Left lung (tissue), 14 donors: ENCODE measurements around the gene FAXC. TPM values are rescaled to one million over a fixed set of nuclear protein-coding genes. Genes with fewer than 3 reads are reported as not detected.
A peak's percentile ranks its signal among the peaks of the same experiment; 100 is the strongest.

Experiments
- ATAC-seq: fragments of 200-7000 bp; cut with Tn5 transposase; one replicate; pipeline ENCODE4 v1.9.1; 2020; ENCODE audit warnings: moderate library complexity
- DNase-seq, 4 donors: peaks; one replicate each; pipeline ENCODE4 v3.0.0-alpha.2; 2013 to 2020
- H3K27ac ChIP-seq, 2 donors: fragments of 200-600 bp; sonication (generic) in 1 of 2; one replicate each; pipeline versions ENCODE4 v1.5.0 to v1.8.0; 2020 to 2021
- H3K27me3 ChIP-seq, 2 donors: fragments of 200-600 bp; sonication (generic) in 1 of 2; one replicate each; pipeline versions ENCODE4 v1.5.0 to v1.8.0; 2020 to 2021
- H3K36me3 ChIP-seq, 2 donors: fragments of 200-600 bp; sonication (generic) in 1 of 2; one replicate each; pipeline versions ENCODE4 v1.5.0 to v1.8.0; 2020 to 2021
- H3K4me1 ChIP-seq, 2 donors: fragments of 200-600 bp; one replicate each; pipeline ENCODE4 v1.8.0; 2021
- H3K4me3 ChIP-seq, 2 donors: fragments of 200-600 bp; sonication (generic) in 1 of 2; one replicate each; pipeline versions ENCODE4 v1.5.0 to v1.8.0; 2020 to 2021; ENCODE audit warnings: mild to moderate bottlenecking in 1 of 2
- H3K9me3 ChIP-seq, 2 donors: fragments of 200-600 bp; sonication (generic) in 1 of 2; one replicate each; pipeline versions ENCODE4 v1.5.0 to v1.8.0; 2020 to 2021
- CTCF ChIP-seq, 2 donors: fragments of 200-600 bp; sonication (generic) in 1 of 2; IDR thresholded peaks; one replicate each; pipeline versions ENCODE4 v1.5.0 to v1.8.0; 2021; ENCODE audit warnings: antibody characterized with exemption in 2 of 2
- intact Hi-C, 2 donors: fragments of 100-400 bp; cut with DNase I; formaldehyde crosslinking; loops; one replicate each; pipeline versions ENCODE4 v1.11.2 to v1.14.2; 2022
- long read RNA-seq, 12 donors: library from polyadenylated mRNA in 2 of 12; unstranded in 2 of 12; transcript quantifications; one replicate each; pipeline ENCODE4 v2.0.0 and lab custom pipeline, GENCODE V29; 2019 to 2026
- polyA plus RNA-seq, 6 donors: library from polyadenylated mRNA; unstranded; fragments of 120-200 nt; gene quantifications; one replicate each; pipeline ENCODE4 v1.2.1, GENCODE V29; 2013; ENCODE audit not compliant: insufficient read length in 6 of 6
- total RNA-seq, 2 donors: library from RNA; stranded (reverse); fragmentation: NEBNext Ultra II Directional; extraction: Animal tissue kit (Norgen Biotek cat#: 25700); gene quantifications; one replicate each; pipeline ENCODE4 v1.2.1, GENCODE V29; 2021
- donor health status: DM: no; HTN: yes; CAD: no.
- donor health status: DM: no; HTN: no; CAD: no.

Gene FAXC
- 10 to 100 TPM in 1 of 2 donors, 1 to 10 TPM in 1; 5.2 to 12.4 TPM for total RNA-seq
- 10 to 100 TPM in 2 of 6 donors, 1 to 10 TPM in 4; 7.9 to 12.7 (median 8.6) TPM for polyA plus RNA-seq
- long read RNA-seq, donor 1, full-length matches to known transcripts, result 2 of 2 reads
- long read RNA-seq, donor 1, partial matches to known transcripts, result 0 of 2 reads
- long read RNA-seq, donor 1, other reads (novel, unspliced or antisense), result 0 of 2 reads
- long read RNA-seq, donor 2, full-length matches to known transcripts, result 1 of 1 reads
- long read RNA-seq, donor 2, partial matches to known transcripts, result 0 of 1 reads
- long read RNA-seq, donor 2, other reads (novel, unspliced or antisense), result 0 of 1 reads
- long read RNA-seq, donor 3, result 0 reads
- long read RNA-seq, donor 4, partial matches to known transcripts, result 0 of 1 reads
- long read RNA-seq, donor 4, other reads (novel, unspliced or antisense), result 1 of 1 reads
- long read RNA-seq, donor 5, result 0 reads
- long read RNA-seq, donor 6, full-length matches to known transcripts, result 1 of 1 reads
- long read RNA-seq, donor 6, partial matches to known transcripts, result 0 of 1 reads
- long read RNA-seq, donor 6, other reads (novel, unspliced or antisense), result 0 of 1 reads
- long read RNA-seq, donor 7, result 0 reads
- long read RNA-seq, donor 8, full-length matches to known transcripts, result 2 of 2 reads
- long read RNA-seq, donor 8, partial matches to known transcripts, result 0 of 2 reads
- long read RNA-seq, donor 8, other reads (novel, unspliced or antisense), result 0 of 2 reads
- long read RNA-seq, donor 9, result 0 reads
- long read RNA-seq, donor 10, partial matches to known transcripts, result 0 of 1 reads
- long read RNA-seq, donor 10, other reads (novel, unspliced or antisense), result 1 of 1 reads
- long read RNA-seq, donor 11, full-length matches to known transcripts, result 9 of 9 reads
- long read RNA-seq, donor 11, partial matches to known transcripts, result 0 of 9 reads
- long read RNA-seq, donor 11, other reads (novel, unspliced or antisense), result 0 of 9 reads
- long read RNA-seq, donor 12, full-length matches to known transcripts, result 1 of 1 reads
- long read RNA-seq, donor 12, partial matches to known transcripts, result 0 of 1 reads
- long read RNA-seq, donor 12, other reads (novel, unspliced or antisense), result 0 of 1 reads

DNA sequence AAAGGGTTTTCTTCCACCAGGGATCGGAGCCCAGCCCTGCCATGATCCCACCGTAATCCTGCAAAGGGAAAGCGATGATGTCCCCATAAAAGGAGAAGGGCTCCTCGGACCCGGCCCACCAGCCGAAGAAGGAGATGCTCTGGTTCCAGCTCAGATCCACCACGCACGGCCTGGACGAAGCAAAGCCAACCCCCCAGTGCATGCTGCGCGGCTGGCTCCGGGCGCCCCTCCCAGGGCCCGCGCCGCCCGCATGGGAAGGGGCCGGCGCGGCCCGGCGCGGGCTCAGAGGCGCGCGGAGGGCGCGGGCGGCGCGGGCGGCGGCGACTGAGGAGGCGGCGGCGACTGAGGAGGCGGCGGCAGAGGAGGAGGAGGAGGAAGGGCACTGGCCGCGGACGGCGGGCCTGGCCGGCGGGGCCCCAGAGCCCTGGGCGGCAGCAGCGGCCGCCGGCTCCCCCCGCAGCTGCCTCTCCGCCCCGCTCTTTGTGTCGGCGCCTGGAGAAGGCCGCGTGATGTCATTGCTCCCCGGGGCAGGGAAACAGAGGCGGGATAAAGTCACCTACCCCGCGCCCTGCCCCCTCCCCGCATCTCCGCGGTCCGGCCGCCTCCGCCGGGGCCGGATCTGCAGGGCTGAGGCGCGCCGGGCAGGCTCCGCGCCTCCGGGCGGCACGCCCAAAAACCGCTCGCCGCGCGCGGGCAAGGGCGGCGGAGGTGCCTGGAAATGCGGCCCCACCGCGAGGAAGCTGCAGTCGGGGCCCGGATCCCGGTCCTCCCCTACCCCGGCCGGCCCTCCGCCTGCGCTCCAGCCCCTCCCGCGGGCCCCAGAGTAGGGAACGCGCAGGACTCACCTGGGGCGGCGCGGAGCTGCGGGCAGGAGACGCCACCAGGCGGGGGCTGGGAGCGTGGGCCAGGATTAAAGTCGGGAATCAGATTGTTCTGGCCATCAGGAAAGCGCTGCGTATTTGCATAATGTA lies at the start of gene FAXC:
Gene FAXC, minus strand, starts transcription at position 504 of the 971 bp plus-strand sequence. Its CDS starts 302 bp downstream, at position 202.
- ATAC-seq (peak; percentile 94), DNase-seq (peak; percentile 24 to 88 (median 54))
- Histone ChIP-seq H3K4me1 (peaks cover 0 to 5% of the 10 kb centered on the region in 2 donors), H3K36me3 (no peaks in the 10 kb centered on the region), H3K27me3 (peaks cover 5 to 80% of the 10 kb centered on the region in 2 donors), H3K9me3 (no peaks in the 10 kb centered on the region), H3K27ac (peak within 1 kb of the TSS in 1 of 2 donors; percentile 65), H3K4me3 (peak within 1 kb of the TSS; percentile 50 to 64)
- no peak for TF ChIP-seq CTCF (IDR thresholded peaks at IDR 0.05)
- intact Hi-C loops, result loop anchor here in 1 of 2 donors (10.0 kb wide), 1 partner anchor 395 kb away; no protein-coding TSS in a partner anchor

DNA sequence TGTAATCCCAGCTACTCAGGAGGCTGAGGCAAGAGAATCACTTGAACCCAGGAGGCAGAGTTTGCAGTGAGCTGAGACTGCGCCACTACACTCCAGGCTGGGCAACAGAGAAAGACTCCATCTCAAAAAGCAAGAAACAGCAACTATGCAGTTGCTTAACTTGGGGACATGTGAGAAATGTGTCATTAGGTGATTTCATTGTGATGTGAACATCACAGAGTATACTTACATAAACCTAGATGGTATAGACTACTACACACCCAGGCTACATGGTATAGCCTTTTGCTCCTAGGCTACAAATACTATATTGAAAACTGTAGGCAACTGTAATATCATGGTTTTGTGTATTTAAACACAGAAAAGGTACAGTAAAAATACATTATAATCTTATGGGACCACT lies 47.8 kb upstream of the FAXC start:
- no peak for TF ChIP-seq CTCF (IDR thresholded peaks at IDR 0.05)
- Histone ChIP-seq H3K4me3 (no peak overlapping the region), H3K4me1 (peaks cover 0 to 13% of the 10 kb centered on the region in 2 donors), H3K9me3 (no peaks in the 10 kb centered on the region), H3K36me3 (peaks cover 0 to 44% of the 10 kb centered on the region in 2 donors), H3K27me3 (no peaks in the 10 kb centered on the region), H3K27ac (no peak overlapping the region)
- no peak for ATAC-seq
- intact Hi-C loops, result no loop called here
- DNase-seq, result no peak

DNA sequence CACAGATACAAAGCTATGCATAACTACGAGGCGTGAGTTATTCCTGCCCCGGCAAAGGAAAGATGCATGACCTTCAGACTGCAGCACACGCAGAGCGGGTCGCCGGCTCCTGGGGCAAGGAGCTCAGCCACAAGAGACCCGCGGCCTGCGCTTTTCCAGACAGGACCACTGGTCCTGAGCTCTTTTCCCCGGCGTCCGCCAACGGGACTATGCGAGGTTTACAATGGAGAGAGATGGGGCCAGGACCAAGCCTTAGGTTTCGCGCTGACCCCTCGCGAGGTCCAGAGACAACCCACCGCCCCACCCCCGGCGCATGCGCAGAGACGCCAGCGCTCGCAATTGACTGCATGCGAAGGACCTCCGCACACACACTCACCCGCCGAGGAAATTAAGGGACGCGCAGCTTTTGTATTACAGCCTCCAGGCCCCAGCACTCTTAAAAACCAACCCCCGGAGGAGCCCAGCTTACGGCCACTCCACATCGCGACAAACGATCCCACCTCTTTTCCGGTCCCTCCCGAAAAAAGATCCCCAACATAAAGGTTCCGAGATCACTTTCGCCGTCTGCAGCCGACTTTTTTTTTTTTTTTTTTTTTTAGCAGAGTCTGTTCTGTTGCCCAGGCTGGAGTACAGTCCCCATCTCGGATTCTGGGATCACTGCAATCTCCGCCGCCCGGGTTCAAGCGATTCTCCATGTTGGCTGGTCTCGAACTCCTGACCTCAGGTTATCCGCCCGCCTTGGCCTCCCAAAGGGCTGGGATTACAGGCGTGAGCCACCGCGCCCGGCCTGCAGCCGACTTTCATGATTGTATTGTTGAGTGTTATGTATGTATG lies 44.4 kb upstream of the FAXC start, which contains the start of gene COQ3:
Gene COQ3, minus strand, starts transcription at position 498 of the 834 bp plus-strand sequence. Its CDS starts 16 bp downstream, at position 482.
- ATAC-seq, result peak; percentile 94
- H3K27me3 ChIP-seq, result no peaks in the 10 kb centered on the region
- no peak for TF ChIP-seq CTCF (IDR thresholded peaks at IDR 0.05)

GRCh38 chr6:99393366-99393697 lies 43.9 kb upstream of the FAXC start:
- no peak for TF ChIP-seq CTCF (IDR thresholded peaks at IDR 0.05)
- ATAC-seq, result peak; percentile 29
- no peak for DNase-seq
- Histone ChIP-seq H3K4me3 (peak overlapping the region; percentile 66 to 71), H3K4me1 (peaks cover 0 to 13% of the 10 kb centered on the region in 2 donors), H3K36me3 (peaks cover 0 to 8% of the 10 kb centered on the region in 2 donors), H3K27me3 (no peaks in the 10 kb centered on the region), H3K27ac (peak overlapping the region in 1 of 2 donors; percentile 82), H3K9me3 (no peaks in the 10 kb centered on the region)
- intact Hi-C loops, result no loop called here

More for the DNA sequence above, 44.4 kb upstream of the FAXC start, which contains the start of gene COQ3:
- peak; percentile 68 to 89 (median 83) for DNase-seq
- Histone ChIP-seq H3K36me3 (peaks cover 0 to 10% of the 10 kb centered on the region in 2 donors), H3K27ac (peak within 1 kb of the TSS; percentile 76 to 82), H3K9me3 (no peaks in the 10 kb centered on the region), H3K4me3 (peak within 1 kb of the TSS; percentile 66 to 71), H3K4me1 (peaks cover 0 to 13% of the 10 kb centered on the region in 2 donors)
- intact Hi-C loops, result no loop called here
